HG03558 (cell line): Measurements from ENCODE around the gene RAMAC.
A peak's percentile ranks its signal among the peaks of the same experiment; 100 is the strongest.
"Not testable (repeated sequence)": the region's sequence is repeated elsewhere in the genome, so short reads cannot be mapped to it uniquely, and the experiment has no call there.

ENCODE experiments used
- ATAC-seq: cut with Tn5 transposase; IDR thresholded peaks from one replicate; pipeline ENCODE4 v1.9.1; 2021; ENCODE audit warnings: moderate number of reproducible peaks; ENCODE audit not compliant: unreplicated experiment; ENCODE audit errors: extremely low read depth

Gene RAMAC

GRCh38 chr15:83011271-83012075 is 25.5 kb downstream of the RAMAC start, which contains the start of gene C15orf40:
Gene C15orf40, minus strand, starts transcription at chr15:83011639. Its CDS starts 32 bp downstream, at chr15:83011607.
- peak; percentile 69 for ATAC-seq

GRCh38 chr15:83012076-83012426 is 26.0 kb downstream of the RAMAC start:
- ATAC-seq, result no peak

GRCh38 chr15:83012636-83013035 is 26.6 kb downstream of the RAMAC start:
- ATAC-seq, result no peak

- no peak for ATAC-seq
Observed at GRCh38 chr15:83014205-83014653, 28.2 kb downstream of the RAMAC start.

- no peak for ATAC-seq
Observed at GRCh38 chr15:83015361-83015760, 29.4 kb downstream of the RAMAC start.

- no peak for ATAC-seq
Observed at GRCh38 chr15:83016906-83017305, 30.9 kb downstream of the RAMAC start.

GRCh38 chr15:83018436-83018835 is 32.4 kb downstream of the RAMAC start:
- ATAC-seq, result no peak

- no peak for ATAC-seq
Observed at GRCh38 chr15:83030021-83030420, 44.0 kb downstream of the RAMAC start.

GRCh38 chr15:83031234-83031633 is 45.2 kb downstream of the RAMAC start:
- ATAC-seq, result not testable (repeated sequence)

- no peak for ATAC-seq
Observed at GRCh38 chr15:83036253-83036652, 50.2 kb downstream of the RAMAC start.

GRCh38 chr15:83039206-83039605 is 53.2 kb downstream of the RAMAC start:
- no peak for ATAC-seq
